ENCODE data around the gene DENND6B. TPM values are rescaled to one million over a fixed set of nuclear protein-coding genes. Genes with fewer than 3 reads are reported as not detected.

DENND6B gene
- total RNA-seq, 1 experiment from 2014 or later = 4.0 TPM

- Mint-ChIP-seq H3K27ac (ENCODE audit: low read depth, unreplicated experiment) (no peak within 1 kb of the TSS), H3K36me3 (ENCODE audit: insufficient read depth, unreplicated experiment) (no peaks in the 10 kb centered on the region), H3K27me3 (ENCODE audit: insufficient read depth, unreplicated experiment) (no peaks in the 10 kb centered on the region), H3K4me3 (ENCODE audit: unreplicated experiment) (peak within 1 kb of the TSS; percentile 66), H3K9me3 (ENCODE audit: unreplicated experiment) (no peaks in the 10 kb centered on the region), H3K4me1 (ENCODE audit: insufficient read depth, unreplicated experiment) (peaks cover 5% of the 10 kb centered on the region)
- DNase-seq (ENCODE audit: unreplicated experiment) = no peak
- ChIA-PET POLR2A (interaction anchor here (0.7 to 2.3 kb wide), 8 partner anchors 10 to 65 kb away, joined by 3 to 11 read pairs (median 5); partner anchors contain the start of genes DENND6B, HDAC10 and PLXNB2), CTCF (interaction anchor here (0.9 to 1.6 kb wide), 4 partner anchors 9 to 14 kb away, joined by 4 to 9 read pairs (median 6); no protein-coding TSS in a partner anchor)
- TF ChIP-seq CTCF (IDR thresholded peaks at IDR 0.05; ENCODE audit: unreplicated experiment) = no peak
- no TSS peak for BruUV-seq (replicated peaks)
- intact Hi-C loops (cut with micrococcal nuclease) = no loop called here
These were observed 65.0 kb downstream of the DENND6B start, which contains the start of gene MAPK12 for GRCh38 chr22:50261615-50262459. TSS of gene MAPK12 (minus strand) at chr22:50261683. CDS start at chr22:50261509, 174 bp downstream.

- Mint-ChIP-seq H3K27me3 (ENCODE audit: insufficient read depth, unreplicated experiment) (no peaks in the 10 kb centered on the region), H3K27ac (ENCODE audit: low read depth, unreplicated experiment) (no peak overlapping the region)
These were observed 65.8 kb downstream of the DENND6B start for GRCh38 chr22:50260801-50261614.

GRCh38 chr22:50260434-50260800, 66.4 kb downstream of the DENND6B start:
- CTCF ChIA-PET = interaction anchor here (0.6 to 1.2 kb wide), 3 partner anchors 9 to 16 kb away, joined by 3 to 6 read pairs (median 3); partner anchors contain the start of gene HDAC10
- no TSS peak for BruUV-seq (replicated peaks)
- DNase-seq (ENCODE audit: unreplicated experiment) = no peak
- intact Hi-C loops (cut with micrococcal nuclease) = no loop called here
- TF ChIP-seq CTCF (IDR thresholded peaks at IDR 0.05; ENCODE audit: unreplicated experiment) = no peak
- H3K4me1 Mint-ChIP-seq (ENCODE audit: insufficient read depth, unreplicated experiment) = peaks cover 5% of the 10 kb centered on the region
- no peaks in the 10 kb centered on the region for H3K9me3 Mint-ChIP-seq (ENCODE audit: unreplicated experiment)
- H3K4me3 Mint-ChIP-seq (ENCODE audit: unreplicated experiment) = peak overlapping the region; percentile 61
- no peaks in the 10 kb centered on the region for H3K36me3 Mint-ChIP-seq (ENCODE audit: insufficient read depth, unreplicated experiment)
- no peaks in the 10 kb centered on the region for H3K27me3 Mint-ChIP-seq (ENCODE audit: insufficient read depth, unreplicated experiment)
- POLR2A ChIA-PET = interaction anchor here (0.6 to 1.9 kb wide), 7 partner anchors 8 to 322 kb away, joined by 3 to 10 read pairs (median 5); partner anchors contain the start of genes CHKB, DENND6B and PLXNB2
- no peak overlapping the region for H3K27ac Mint-ChIP-seq (ENCODE audit: low read depth, unreplicated experiment)

More at GRCh38 chr22:50260801-50261614, 65.8 kb downstream of the DENND6B start:
- H3K9me3 Mint-ChIP-seq (ENCODE audit: unreplicated experiment) = no peaks in the 10 kb centered on the region
- CTCF ChIA-PET = interaction anchor here (0.7 to 1.2 kb wide), 3 partner anchors 8 to 15 kb away, joined by 3 to 6 read pairs (median 6); no protein-coding TSS in a partner anchor
- POLR2A ChIA-PET = interaction anchor here (0.6 to 1.9 kb wide), 9 partner anchors 9 to 321 kb away, joined by 3 to 10 read pairs (median 3); partner anchors contain the start of genes CHKB, DENND6B, HDAC10 and PLXNB2
- intact Hi-C loops (cut with micrococcal nuclease) = no loop called here
- peak; percentile 57 for DNase-seq (ENCODE audit: unreplicated experiment)
- peak overlapping the region; percentile 61 for H3K4me3 Mint-ChIP-seq (ENCODE audit: unreplicated experiment)
- TF ChIP-seq CTCF (IDR thresholded peaks at IDR 0.05; ENCODE audit: unreplicated experiment) = no peak
- BruUV-seq (replicated peaks) = no TSS peak
- H3K4me1 Mint-ChIP-seq (ENCODE audit: insufficient read depth, unreplicated experiment) = peaks cover 5% of the 10 kb centered on the region
- no peaks in the 10 kb centered on the region for H3K36me3 Mint-ChIP-seq (ENCODE audit: insufficient read depth, unreplicated experiment)
